H1 (cell line): ENCODE measurements around the gene ARHGEF25. TPM values are rescaled to one million over a fixed set of nuclear protein-coding genes. Genes with fewer than 3 reads are reported as not detected.

Experiments
- CTCF ChIA-PET: fragments of 300-600 bp; sonication (Branson Sonifier 250); formaldehyde crosslinking; loops from one replicate; lab custom pipeline; 2021; ENCODE audit not compliant: partially characterized antibody; lab: Charles Lee
- POLR2A ChIA-PET: fragments of 300-600 bp; sonication (Branson Sonifier 250); formaldehyde crosslinking; loops from one replicate; lab custom pipeline; 2021; ENCODE audit warnings: inconsistent platforms; ENCODE audit not compliant: partially characterized antibody; lab: Charles Lee
- DNase-seq, 2 experiments: peaks; one replicate each; pipeline versions ENCODE4 v3.0.0 to v3.0.0-alpha.2; 2010 to 2022; ENCODE audit warnings: low spot score in 2 of 2, low read depth in 1 of 2, mixed read lengths in 1 of 2
- FAIRE-seq: peaks from 2 replicates; lab custom pipeline; 2011; peaks lifted over from hg19 to GRCh38; lab: Jason Lieb, UNC
- H2AFZ ChIP-seq: 2 replicates; pipeline ENCODE4 v1.8.1; 2012; ENCODE audit warnings: low read length, inconsistent platforms
- H2AK5ac ChIP-seq: 2 replicates; pipeline ENCODE4 v1.6.1; 2013; ENCODE audit warnings: low read depth, low read length
- H2BK120ac ChIP-seq: replicated peaks from 2 replicates; pipeline ENCODE3; 2013; ENCODE audit warnings: low read depth, low read length, inconsistent platforms
- H2BK12ac ChIP-seq: 2 replicates; pipeline ENCODE4 v1.6.1; 2013; ENCODE audit warnings: low read depth, low read length
- H2BK15ac ChIP-seq: 2 replicates; pipeline ENCODE4 v1.6.1; 2013; ENCODE audit warnings: low read length
- H2BK20ac ChIP-seq: 2 replicates; pipeline ENCODE4 v1.6.1; 2013; ENCODE audit warnings: low read length
- H2BK5ac ChIP-seq: 2 replicates; pipeline ENCODE4 v1.6.1; 2013; ENCODE audit warnings: low read depth, low read length
- H3K14ac ChIP-seq: 2 replicates; pipeline ENCODE4 v1.6.1; 2013; ENCODE audit warnings: inconsistent platforms; ENCODE audit not compliant: insufficient read length
- H3K18ac ChIP-seq: 2 replicates; pipeline ENCODE4 v1.6.1; 2013; ENCODE audit warnings: low read length; ENCODE audit errors: extremely low read depth
- H3K23ac ChIP-seq: 2 replicates; pipeline ENCODE4 v1.6.1; 2013; ENCODE audit warnings: inconsistent platforms; ENCODE audit not compliant: insufficient read length
- H3K23me2 ChIP-seq: 2 replicates; pipeline ENCODE4 v1.6.1; 2013; ENCODE audit warnings: low read depth, low read length
- H3K27ac ChIP-seq: 2 replicates; pipeline ENCODE4 v1.6.1; 2011; ENCODE audit warnings: low read depth, low read length, inconsistent platforms
- H3K27me3 ChIP-seq, 4 experiments: replicated peaks in 1 of 4; 1 replicate in 1 of 4; 2 replicates in 3 of 4; pipeline versions ENCODE4 v1.6.1 to v1.8.1; 2011 to 2013; ENCODE audit warnings: low read length in 3 of 4, mild to moderate bottlenecking in 3 of 4, inconsistent platforms in 2 of 4, mixed read lengths in 2 of 4, moderate library complexity in 1 of 4; ENCODE audit not compliant: control insufficient read depth in 3 of 4, insufficient read depth in 3 of 4; ENCODE audit errors: extremely low read depth in 1 of 4
- H3K36me3 ChIP-seq, 4 experiments: 2 replicates each; pipeline versions ENCODE4 v1.6.1 to v1.8.1; 2011 to 2013; ENCODE audit warnings: mild to moderate bottlenecking in 4 of 4, low read length in 3 of 4, moderate library complexity in 2 of 4, control low read depth in 1 of 4, inconsistent platforms in 1 of 4; ENCODE audit not compliant: insufficient read depth in 4 of 4, control insufficient read depth in 2 of 4
- H3K4ac ChIP-seq: replicated peaks from 2 replicates; pipeline ENCODE3; 2013; ENCODE audit warnings: low read length, low read depth, mixed read lengths, inconsistent platforms; ENCODE audit not compliant: insufficient read length
- H3K4me1 ChIP-seq, 4 experiments: replicated peaks in 1 of 4; 1 replicate in 1 of 4; 2 replicates in 3 of 4; pipeline versions ENCODE4 v1.6.1 to v1.8.1; 2011 to 2013; ENCODE audit warnings: low read length in 3 of 4, inconsistent platforms in 2 of 4, mixed read lengths in 1 of 4; ENCODE audit not compliant: insufficient read depth in 4 of 4, control insufficient read depth in 3 of 4
- H3K4me2 ChIP-seq, 2 experiments: 2 replicates each; pipeline versions ENCODE4 v1.6.1 to v1.8.1; 2011 to 2013; ENCODE audit warnings: low read depth in 2 of 2, low read length in 2 of 2, control low read depth in 1 of 2, inconsistent platforms in 1 of 2, mild to moderate bottlenecking in 1 of 2; ENCODE audit not compliant: insufficient read depth in 1 of 2
- H3K4me3 ChIP-seq, 4 experiments: fragments of 200-600, 300-600 bp in 1 of 4; sonication (generic), shearing (Covaris generic), sonication (Bioruptor Twin) in 1 of 4; 2 replicates each; pipeline versions ENCODE4 v1.5.1 to v1.8.1; 2011 to 2016; ENCODE audit warnings: low read length in 4 of 4, low read depth in 3 of 4, control low read depth in 2 of 4, inconsistent platforms in 2 of 4, mild to moderate bottlenecking in 2 of 4, mixed read lengths in 1 of 4, moderate library complexity in 1 of 4; ENCODE audit not compliant: insufficient read depth in 2 of 4; ENCODE audit errors: extremely low read depth in 1 of 4
- H3K56ac ChIP-seq: replicated peaks from 2 replicates; pipeline ENCODE3; 2013; ENCODE audit warnings: low read depth, mild to moderate bottlenecking, mixed read lengths, low read length, inconsistent platforms; ENCODE audit not compliant: insufficient read length
- H3K79me1 ChIP-seq: 2 replicates; pipeline ENCODE4 v1.6.1; 2013; ENCODE audit warnings: low read depth, low read length, control low read depth
- H3K79me2 ChIP-seq, 2 experiments: 2 replicates each; pipeline versions ENCODE4 v1.6.1 to v1.8.1; 2012 to 2013; ENCODE audit warnings: low read length in 2 of 2, mild to moderate bottlenecking in 2 of 2, inconsistent platforms in 1 of 2; ENCODE audit not compliant: insufficient read depth in 2 of 2, control insufficient read depth in 1 of 2
- H3K9ac ChIP-seq, 4 experiments: replicated peaks in 1 of 4; 1 replicate in 1 of 4; 2 replicates in 3 of 4; pipeline versions ENCODE4 v1.6.1 to v1.8.1; 2011 to 2013; ENCODE audit warnings: low read depth in 3 of 4, low read length in 3 of 4, control low read depth in 2 of 4, mild to moderate bottlenecking in 2 of 4, moderate library complexity in 2 of 4, inconsistent platforms in 1 of 4; ENCODE audit errors: extremely low read depth in 1 of 4
- H3K9me3 ChIP-seq, 2 experiments: 2 replicates each; pipeline versions ENCODE4 v1.6.1 to v1.8.1; 2012 to 2013; ENCODE audit warnings: mild to moderate bottlenecking in 2 of 2, moderate library complexity in 2 of 2, control low read depth in 1 of 2, inconsistent platforms in 1 of 2, low read depth in 1 of 2, low read length in 1 of 2, mixed read lengths in 1 of 2; ENCODE audit not compliant: insufficient read depth in 2 of 2
- H4K20me1 ChIP-seq, 2 experiments: replicated peaks in 1 of 2; 2 replicates each; pipeline versions ENCODE3 to v1.8.1; 2011 to 2013; ENCODE audit warnings: inconsistent platforms in 2 of 2, low read length in 2 of 2, mild to moderate bottlenecking in 1 of 2; ENCODE audit not compliant: insufficient read depth in 2 of 2, control insufficient read depth in 1 of 2
- H4K5ac ChIP-seq: 2 replicates; pipeline ENCODE4 v1.6.1; 2013; ENCODE audit warnings: low read length, low read depth, mixed read lengths, inconsistent platforms; ENCODE audit not compliant: insufficient read length
- H4K8ac ChIP-seq: 2 replicates; pipeline ENCODE4 v1.8.0; 2013; ENCODE audit warnings: mild to moderate bottlenecking, moderate library complexity, low read length, inconsistent platforms; ENCODE audit not compliant: insufficient read depth; ENCODE audit errors: extremely low read depth
- H4K91ac ChIP-seq: replicated peaks from 2 replicates; pipeline ENCODE3; 2013; ENCODE audit warnings: low read length, mixed read lengths, inconsistent platforms; ENCODE audit not compliant: insufficient read length
- MAFK ChIP-seq: IDR thresholded peaks from 2 replicates; pipeline ENCODE4 v1.6.1; 2012; ENCODE audit warnings: low read depth, mild to moderate bottlenecking, improper control_type of control experiment, low read length
- SRF ChIP-seq: IDR thresholded peaks from 2 replicates; pipeline ENCODE4 v1.6.1; 2011; ENCODE audit warnings: mild to moderate bottlenecking, low read depth, low read length, moderate library complexity
- WGBS, 2 experiments: shearing (Covaris generic) in 1 of 2; methylation state at CpG; one replicate each; pipeline versions ENCODE4 v1.1.6 to v1.1.7; 2013 to 2015; ENCODE audit warnings: low lambda C conversion rate in 2 of 2, mixed read lengths in 2 of 2, inconsistent platforms in 1 of 2, low coverage in 1 of 2, missing lambda C conversion rate in 1 of 2; ENCODE audit not compliant: insufficient replicate concordance in 2 of 2, insufficient coverage in 1 of 2, insufficient read length in 1 of 2; ENCODE audit errors: extremely low coverage in 1 of 2, missing lambda C conversion rate in 1 of 2; 5-methylcytosine and 5-hydroxymethylcytosine counted together
- polyA plus RNA-seq, 7 experiments: library from polyadenylated mRNA; depleted of rRNA in 3 of 7; stranded (reverse) in 5 of 7; unstranded in 2 of 7; fragments of >200 nt in 5 of 7; fragments of 200-250 nt in 2 of 7; gene quantifications; 1 replicate in 5 of 7; 2 replicates in 1 of 7; 4 replicates in 1 of 7; pipeline versions ENCODE4 v1.2.1 to v1.2.3, GENCODE V29; 2011 to 2013; ENCODE audit warnings: missing spikeins in 2 of 7, mixed read lengths in 2 of 7
- total RNA-seq: library from RNA; stranded (reverse); fragmentation: NEBNext Ultra II Directional; extraction: Animal tissue kit (Norgen Biotek cat#: 25700); gene quantifications from 2 replicates; pipeline ENCODE4 v1.2.1, GENCODE V29; 2021

The ARHGEF25 gene
- total and polyA plus RNA-seq, 2 of the 8 experiments (the other 6 are each of a cell fraction or from before 2014, with no cell fraction given), result 5.9 to 8.8 TPM

DNA sequence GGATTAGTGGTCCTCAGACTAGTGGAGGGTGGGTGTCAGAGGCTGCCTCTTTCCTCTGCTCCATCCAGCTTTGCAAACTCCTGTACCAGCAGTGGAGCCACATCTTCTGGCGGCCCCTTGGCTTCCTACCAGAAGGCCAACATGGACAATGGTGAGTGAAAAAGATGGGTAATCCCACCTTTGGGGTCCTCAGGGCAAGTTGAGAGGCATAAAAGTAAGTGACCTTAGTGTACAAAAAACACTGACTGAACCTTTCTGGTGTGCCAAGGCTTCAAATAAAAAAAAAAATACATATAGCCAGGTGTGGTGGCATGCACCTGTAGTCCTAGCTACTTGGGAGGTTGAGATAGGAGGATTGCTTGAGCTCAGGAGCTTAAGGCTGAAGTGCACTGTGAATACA lies 29.4 kb upstream of the ARHGEF25 start:
- Histone ChIP-seq H3K79me1 (no peaks in the 10 kb centered on the region), H3K79me2 (no peaks in the 10 kb centered on the region), H3K4ac (no peak overlapping the region), H3K18ac (no peak overlapping the region), H2AFZ (no peak overlapping the region), H3K23ac (no peak overlapping the region), H3K56ac (no peak overlapping the region), H4K5ac (no peak overlapping the region), H3K4me2 (no peak overlapping the region), H3K27me3 (no peaks in the 10 kb centered on the region), H4K8ac (no peak overlapping the region), H2AK5ac (no peak overlapping the region), H3K36me3 (peaks cover 11 to 51% (median 25%) of the 10 kb centered on the region in 4 experiments), H2BK5ac (no peak overlapping the region), H3K14ac (no peak overlapping the region), H3K9me3 (no peaks in the 10 kb centered on the region), H3K9ac (no peak overlapping the region), H3K4me1 (no peaks in the 10 kb centered on the region), H2BK15ac (no peak overlapping the region), H4K91ac (no peak overlapping the region), H3K27ac (no peak overlapping the region), H2BK20ac (no peak overlapping the region), H2BK120ac (no peak overlapping the region), H4K20me1 (peaks cover 4 to 6% of the 10 kb centered on the region in 2 experiments), H2BK12ac (no peak overlapping the region), H3K23me2 (no peaks in the 10 kb centered on the region), H3K4me3 (no peak overlapping the region)
- FAIRE-seq (no peak), DNase-seq (no peak)
- CTCF ChIA-PET, result interaction anchor here (0.6 to 7.8 kb wide), 18 partner anchors 11 to 160 kb away, joined by 3 to 201 read pairs (median 9); partner anchors contain the start of genes ARHGAP9, ARHGEF25, B4GALNT1 and OS9
- WGBS, 2 experiments, result 73% methylated on average over 1 of the region's 1 CpG; no CpG with 5 or more reads in 1 of the 2 experiments
- TF ChIP-seq MAFK, result no peak
- no peak for TF ChIP-seq SRF
- POLR2A ChIA-PET, result interaction anchor here (0.8 to 2.1 kb wide), 3 partner anchors 18 to 65 kb away, joined by 3 to 6 read pairs (median 3); no protein-coding TSS in a partner anchor
